ENCODE measurements around the gene LRRC7. TPM values are rescaled to one million over a fixed set of nuclear protein-coding genes. Genes with fewer than 3 reads are reported as not detected.

LRRC7 gene
- total and polyA plus RNA-seq, 12 donors, result under 0.01 to 3.4 (median 0.32) TPM; not detected in 3

GRCh38 chr1:69649383-69649990, 81.8 kb downstream of the LRRC7 start:
- Histone ChIP-seq H3K27me3 (no peaks in the 10 kb centered on the region), H3K4me1 (replicated peaks in 1 of 2) (no peaks in the 10 kb centered on the region), H3K9me3 (replicated peaks in 1 of 3) (no peaks in the 10 kb centered on the region), H3K27ac (no peak overlapping the region), H3K4me3 (no peak overlapping the region), H3K36me3 (replicated peaks in 1 of 2) (no peaks in the 10 kb centered on the region)
- DNase-seq, result no peak
- TF ChIP-seq, protein P1, sequence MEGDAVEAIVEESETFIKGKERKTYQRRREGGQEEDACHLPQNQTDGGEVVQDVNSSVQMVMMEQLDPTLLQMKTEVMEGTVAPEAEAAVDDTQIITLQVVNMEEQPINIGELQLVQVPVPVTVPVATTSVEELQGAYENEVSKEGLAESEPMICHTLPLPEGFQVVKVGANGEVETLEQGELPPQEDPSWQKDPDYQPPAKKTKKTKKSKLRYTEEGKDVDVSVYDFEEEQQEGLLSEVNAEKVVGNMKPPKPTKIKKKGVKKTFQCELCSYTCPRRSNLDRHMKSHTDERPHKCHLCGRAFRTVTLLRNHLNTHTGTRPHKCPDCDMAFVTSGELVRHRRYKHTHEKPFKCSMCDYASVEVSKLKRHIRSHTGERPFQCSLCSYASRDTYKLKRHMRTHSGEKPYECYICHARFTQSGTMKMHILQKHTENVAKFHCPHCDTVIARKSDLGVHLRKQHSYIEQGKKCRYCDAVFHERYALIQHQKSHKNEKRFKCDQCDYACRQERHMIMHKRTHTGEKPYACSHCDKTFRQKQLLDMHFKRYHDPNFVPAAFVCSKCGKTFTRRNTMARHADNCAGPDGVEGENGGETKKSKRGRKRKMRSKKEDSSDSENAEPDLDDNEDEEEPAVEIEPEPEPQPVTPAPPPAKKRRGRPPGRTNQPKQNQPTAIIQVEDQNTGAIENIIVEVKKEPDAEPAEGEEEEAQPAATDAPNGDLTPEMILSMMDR (IDR thresholded peaks at IDR 0.05), result no peak
- TF ChIP-seq POLR2A (IDR thresholded peaks at IDR 0.05), result no peak
- intact Hi-C loops (cut with DNase I), result no loop called here
- WGBS, 4 donors, result 69 to 75% (median 74%) methylated on average over 5 of the region's 5 CpGs

- no peak for DNase-seq
- H3K4me1 ChIP-seq (replicated peaks in 1 of 2), result no peaks in the 10 kb centered on the region
- no peak overlapping the region for H3K27ac ChIP-seq
- H3K27me3 ChIP-seq, result no peaks in the 10 kb centered on the region
- no peak overlapping the region for H3K4me3 ChIP-seq
- H3K36me3 ChIP-seq (replicated peaks in 1 of 2), result no peaks in the 10 kb centered on the region
- H3K9me3 ChIP-seq (replicated peaks in 1 of 3), result no peaks in the 10 kb centered on the region
- TF ChIP-seq POLR2A (IDR thresholded peaks at IDR 0.05), result no peak
- TF ChIP-seq, protein P1 (IDR thresholded peaks at IDR 0.05), result no peak
- 66 to 79% (median 75%) methylated on average over 3 of the region's 3 CpGs for WGBS, 4 donors
- intact Hi-C loops (cut with DNase I), result no loop called here
Measured at GRCh38 chr1:69650779-69651178, 83.1 kb downstream of the LRRC7 start.

DNA sequence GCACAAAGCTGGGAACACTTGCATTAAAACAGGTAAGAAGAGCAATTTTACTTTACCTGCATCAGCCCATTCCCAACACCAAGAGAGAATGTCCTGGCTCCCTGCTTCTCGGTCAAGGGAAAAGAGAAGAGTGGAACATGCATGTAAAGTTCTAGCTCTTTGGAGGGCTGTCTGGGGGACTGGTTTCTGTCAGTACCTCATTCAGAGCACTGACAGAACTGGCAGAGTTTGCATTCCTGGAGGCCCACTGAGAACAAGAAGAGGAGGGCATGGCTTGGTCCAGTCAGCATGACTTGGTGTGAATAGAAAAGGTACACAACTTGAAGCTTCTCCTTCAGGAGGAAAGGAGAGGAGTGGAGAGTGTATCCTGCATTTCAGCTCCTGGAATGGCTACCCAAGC, 83.9 kb downstream of the LRRC7 start:
- H3K27me3 ChIP-seq, result no peaks in the 10 kb centered on the region
- H3K9me3 ChIP-seq (replicated peaks in 1 of 3), result no peaks in the 10 kb centered on the region
- H3K4me3 ChIP-seq, result no peak overlapping the region
- intact Hi-C loops (cut with DNase I), result no loop called here
- no peak overlapping the region for H3K27ac ChIP-seq
- 0 to 63% (median 28%) methylated on average over 1 of the region's 1 CpG for WGBS, 4 donors
- TF ChIP-seq, protein P1 (IDR thresholded peaks at IDR 0.05), result no peak
- TF ChIP-seq POLR2A (IDR thresholded peaks at IDR 0.05), result no peak
- no peak for DNase-seq
- H3K36me3 ChIP-seq (replicated peaks in 1 of 2), result no peaks in the 10 kb centered on the region
- H3K4me1 ChIP-seq (replicated peaks in 1 of 2), result no peaks in the 10 kb centered on the region

GRCh38 chr1:69657971-69658370, 90.2 kb downstream of the LRRC7 start:
- no peak overlapping the region for H3K27ac ChIP-seq
- no peaks in the 10 kb centered on the region for H3K9me3 ChIP-seq (replicated peaks in 1 of 3)
- H3K36me3 ChIP-seq (replicated peaks in 1 of 2), result no peaks in the 10 kb centered on the region
- H3K4me1 ChIP-seq (replicated peaks in 1 of 2), result no peaks in the 10 kb centered on the region
- intact Hi-C loops (cut with DNase I), result no loop called here
- DNase-seq, result no peak
- TF ChIP-seq POLR2A (IDR thresholded peaks at IDR 0.05), result no peak
- TF ChIP-seq, protein P1 (IDR thresholded peaks at IDR 0.05), result no peak
- no peaks in the 10 kb centered on the region for H3K27me3 ChIP-seq
- no peak overlapping the region for H3K4me3 ChIP-seq
